Liver (tissue), 9 donors: Measurements from ENCODE around the gene BAIAP2L1. TPM values are rescaled to one million over a fixed set of nuclear protein-coding genes. Genes with fewer than 3 reads are reported as not detected.

Experiments used
- DNase-seq: peaks from one replicate; pipeline ENCODE4 v3.0.0-alpha.2; 2017; ENCODE audit warnings: low spot score
- H3K27ac ChIP-seq, 2 donors: one replicate each; pipeline ENCODE4 v1.7.0; 2013; ENCODE audit warnings: inconsistent platforms in 2 of 2, low read length in 2 of 2, control low read depth in 1 of 2, low read depth in 1 of 2, mild to moderate bottlenecking in 1 of 2
- H3K27me3 ChIP-seq, 4 donors: one replicate each; pipeline versions ENCODE4 v1.6.1 to v1.7.0; 2013; ENCODE audit warnings: low read length in 3 of 4, inconsistent platforms in 1 of 4, mild to moderate bottlenecking in 1 of 4, moderate library complexity in 1 of 4; ENCODE audit not compliant: control insufficient read depth in 4 of 4, insufficient read depth in 4 of 4
- H3K36me3 ChIP-seq, 4 donors: one replicate each; pipeline versions ENCODE4 v1.6.1 to v1.7.0; 2013; ENCODE audit warnings: low read length in 3 of 4, mild to moderate bottlenecking in 3 of 4, low read depth in 1 of 4, moderate library complexity in 1 of 4; ENCODE audit not compliant: control insufficient read depth in 4 of 4, insufficient read depth in 3 of 4
- H3K4me1 ChIP-seq, 4 donors: one replicate each; pipeline versions ENCODE4 v1.6.1 to v1.7.0; 2013; ENCODE audit warnings: low read length in 3 of 4, mild to moderate bottlenecking in 3 of 4, moderate library complexity in 1 of 4; ENCODE audit not compliant: control insufficient read depth in 4 of 4, insufficient read depth in 4 of 4
- H3K4me3 ChIP-seq, 3 donors: one replicate each; pipeline versions ENCODE4 v1.6.1 to v1.7.0; 2013; ENCODE audit warnings: low read length in 3 of 3, control low read depth in 1 of 3, low read depth in 1 of 3, mild to moderate bottlenecking in 1 of 3
- H3K9ac ChIP-seq, 2 donors: one replicate each; pipeline ENCODE4 v1.7.0; 2013; ENCODE audit warnings: low read length in 2 of 2, mild to moderate bottlenecking in 2 of 2, moderate library complexity in 2 of 2, control low read depth in 1 of 2, low read depth in 1 of 2
- H3K9me3 ChIP-seq, 4 donors: one replicate each; pipeline versions ENCODE4 v1.6.1 to v1.7.0; 2013; ENCODE audit warnings: low read length in 3 of 4; ENCODE audit not compliant: control insufficient read depth in 4 of 4
- EGR1 ChIP-seq, 2 donors: IDR thresholded peaks; 2 replicates each; pipeline ENCODE4 v1.6.1; 2016 to 2018; ENCODE audit warnings: antibody characterized with exemption in 2 of 2, low read depth in 2 of 2
- FOXA2 ChIP-seq: IDR thresholded peaks from 2 replicates; pipeline ENCODE4 v1.6.1; 2016; ENCODE audit warnings: antibody characterized with exemption
- GABPA ChIP-seq, 2 donors: IDR thresholded peaks in 1 of 2; conservative IDR thresholded peaks in 1 of 2; 2 replicates each; pipeline ENCODE4 v1.6.1; 2016; ENCODE audit warnings: antibody characterized with exemption in 2 of 2, mild to moderate bottlenecking in 1 of 2, moderate library complexity in 1 of 2
- HNF4G ChIP-seq: IDR thresholded peaks from 2 replicates; pipeline ENCODE4 v1.6.1; 2016; ENCODE audit warnings: antibody characterized with exemption
- JUND ChIP-seq, 2 donors: IDR thresholded peaks; 2 replicates each; pipeline ENCODE4 v1.6.1; 2016; ENCODE audit warnings: antibody characterized with exemption in 2 of 2
- MAX ChIP-seq: IDR thresholded peaks from 2 replicates; pipeline ENCODE4 v1.6.1; 2016; ENCODE audit warnings: antibody characterized with exemption
- NR2F2 ChIP-seq: IDR thresholded peaks from 2 replicates; pipeline ENCODE4 v1.6.1; 2016; ENCODE audit warnings: antibody characterized with exemption
- RAD21 ChIP-seq, 2 donors: IDR thresholded peaks; 2 replicates each; pipeline ENCODE4 v1.6.1; 2016; ENCODE audit warnings: antibody characterized with exemption in 2 of 2, mild to moderate bottlenecking in 2 of 2
- RXRA ChIP-seq, 2 donors: IDR thresholded peaks; 2 replicates each; pipeline ENCODE4 v1.6.1; 2017 to 2018; ENCODE audit warnings: antibody characterized with exemption in 2 of 2, mild to moderate bottlenecking in 1 of 2
- TAF1 ChIP-seq: conservative IDR thresholded peaks from 2 replicates; pipeline ENCODE4 v1.6.1; 2016; ENCODE audit warnings: antibody characterized with exemption, mild to moderate bottlenecking
- ZBTB33 ChIP-seq: IDR thresholded peaks from 2 replicates; pipeline ENCODE4 v1.6.1; 2016; ENCODE audit warnings: antibody characterized with exemption
- WGBS: extraction: QIAGEN DNeasy Blood & Tissue Kit; methylation state at CpG from one replicate; pipeline ENCODE4 v1.1.7; 2013; 5-methylcytosine and 5-hydroxymethylcytosine counted together
- polyA plus RNA-seq, 2 donors: library from polyadenylated mRNA; stranded (reverse) in 1 of 2; unstranded in 1 of 2; fragments of 200-250 nt in 1 of 2; fragments of >200 nt in 1 of 2; fragmentation: Nextera tagmentation in 1 of 2; extraction: Ambion mirVana in 1 of 2; gene quantifications; one replicate each; pipeline versions ENCODE4 v1.2.1 to v1.2.3, GENCODE V29; 2013 to 2015
- total RNA-seq, 2 donors: library from RNA; depleted of rRNA; stranded (reverse); fragments of >200 nt; gene quantifications; one replicate each; pipeline ENCODE4 v1.2.3, GENCODE V29; 2014
- TF ChIP-seq, protein P1 (sequence below): fragments of 150-350 bp; IDR thresholded peaks from 2 replicates; pipeline ENCODE4 v1.5.1; 2017; ENCODE audit warnings: improper control_type of control experiment, low read depth, low read length; ENCODE audit not compliant: missing input control
- TF ChIP-seq, protein P2 (sequence below): IDR thresholded peaks from 2 replicates; pipeline ENCODE4 v1.6.1; 2016; ENCODE audit warnings: antibody characterized with exemption, mild to moderate bottlenecking
- TF ChIP-seq, protein P3 (sequence below): IDR thresholded peaks from 2 replicates; pipeline ENCODE4 v1.6.1; 2016; ENCODE audit warnings: antibody characterized with exemption
- donor health status: healthy.
- donor health status: healthy.
- donor health status: healthy.
- donor health status: healthy.
- donor health status: healthy.

The BAIAP2L1 gene
- total and polyA plus RNA-seq, 4 donors = 5.4 to 8.9 (median 8.7) TPM

GRCh38 chr7:98266840-98267239, 134.1 kb downstream of the BAIAP2L1 start:
- no peaks in the 10 kb centered on the region for H3K9me3 ChIP-seq
- DNase-seq = no peak
- no peak overlapping the region for H3K27ac ChIP-seq
- H3K4me3 ChIP-seq = no peak overlapping the region
- no peaks in the 10 kb centered on the region for H3K4me1 ChIP-seq
- no peak overlapping the region for H3K9ac ChIP-seq
- H3K36me3 ChIP-seq = no peaks in the 10 kb centered on the region
- H3K27me3 ChIP-seq = no peaks in the 10 kb centered on the region
- TF ChIP-seq RAD21 (IDR thresholded peaks at IDR 0.05) (peak; percentile 64 to 72), MAX (no peak), RXRA (IDR thresholded peaks at IDR 0.05) (no peak)
- TF ChIP-seq, protein P1, sequence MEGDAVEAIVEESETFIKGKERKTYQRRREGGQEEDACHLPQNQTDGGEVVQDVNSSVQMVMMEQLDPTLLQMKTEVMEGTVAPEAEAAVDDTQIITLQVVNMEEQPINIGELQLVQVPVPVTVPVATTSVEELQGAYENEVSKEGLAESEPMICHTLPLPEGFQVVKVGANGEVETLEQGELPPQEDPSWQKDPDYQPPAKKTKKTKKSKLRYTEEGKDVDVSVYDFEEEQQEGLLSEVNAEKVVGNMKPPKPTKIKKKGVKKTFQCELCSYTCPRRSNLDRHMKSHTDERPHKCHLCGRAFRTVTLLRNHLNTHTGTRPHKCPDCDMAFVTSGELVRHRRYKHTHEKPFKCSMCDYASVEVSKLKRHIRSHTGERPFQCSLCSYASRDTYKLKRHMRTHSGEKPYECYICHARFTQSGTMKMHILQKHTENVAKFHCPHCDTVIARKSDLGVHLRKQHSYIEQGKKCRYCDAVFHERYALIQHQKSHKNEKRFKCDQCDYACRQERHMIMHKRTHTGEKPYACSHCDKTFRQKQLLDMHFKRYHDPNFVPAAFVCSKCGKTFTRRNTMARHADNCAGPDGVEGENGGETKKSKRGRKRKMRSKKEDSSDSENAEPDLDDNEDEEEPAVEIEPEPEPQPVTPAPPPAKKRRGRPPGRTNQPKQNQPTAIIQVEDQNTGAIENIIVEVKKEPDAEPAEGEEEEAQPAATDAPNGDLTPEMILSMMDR = peak; percentile 42
- 54% methylated on average over 2 of the region's 2 CpGs for WGBS

- DNase-seq = no peak
- peaks cover 0 to 8% (median 2%) of the 10 kb centered on the region in 4 donors for H3K36me3 ChIP-seq
- no peaks in the 10 kb centered on the region for H3K9me3 ChIP-seq
- H3K4me1 ChIP-seq = no peaks in the 10 kb centered on the region
- no peaks in the 10 kb centered on the region for H3K27me3 ChIP-seq
- WGBS = 94% methylated on average over 5 of the region's 5 CpGs
- H3K9ac ChIP-seq = no peak overlapping the region
- H3K4me3 ChIP-seq = no peak overlapping the region
- TF ChIP-seq RXRA (IDR thresholded peaks at IDR 0.05) = no peak
- TF ChIP-seq ZBTB33 = no peak
- TF ChIP-seq JUND (IDR thresholded peaks at IDR 0.05) = no peak
- TF ChIP-seq TAF1 = no peak
- TF ChIP-seq, protein P1 = no peak
- TF ChIP-seq EGR1 (IDR thresholded peaks at IDR 0.05; ENCODE audit: low read depth in 2 of 2) = no peak
- TF ChIP-seq, protein P2, sequence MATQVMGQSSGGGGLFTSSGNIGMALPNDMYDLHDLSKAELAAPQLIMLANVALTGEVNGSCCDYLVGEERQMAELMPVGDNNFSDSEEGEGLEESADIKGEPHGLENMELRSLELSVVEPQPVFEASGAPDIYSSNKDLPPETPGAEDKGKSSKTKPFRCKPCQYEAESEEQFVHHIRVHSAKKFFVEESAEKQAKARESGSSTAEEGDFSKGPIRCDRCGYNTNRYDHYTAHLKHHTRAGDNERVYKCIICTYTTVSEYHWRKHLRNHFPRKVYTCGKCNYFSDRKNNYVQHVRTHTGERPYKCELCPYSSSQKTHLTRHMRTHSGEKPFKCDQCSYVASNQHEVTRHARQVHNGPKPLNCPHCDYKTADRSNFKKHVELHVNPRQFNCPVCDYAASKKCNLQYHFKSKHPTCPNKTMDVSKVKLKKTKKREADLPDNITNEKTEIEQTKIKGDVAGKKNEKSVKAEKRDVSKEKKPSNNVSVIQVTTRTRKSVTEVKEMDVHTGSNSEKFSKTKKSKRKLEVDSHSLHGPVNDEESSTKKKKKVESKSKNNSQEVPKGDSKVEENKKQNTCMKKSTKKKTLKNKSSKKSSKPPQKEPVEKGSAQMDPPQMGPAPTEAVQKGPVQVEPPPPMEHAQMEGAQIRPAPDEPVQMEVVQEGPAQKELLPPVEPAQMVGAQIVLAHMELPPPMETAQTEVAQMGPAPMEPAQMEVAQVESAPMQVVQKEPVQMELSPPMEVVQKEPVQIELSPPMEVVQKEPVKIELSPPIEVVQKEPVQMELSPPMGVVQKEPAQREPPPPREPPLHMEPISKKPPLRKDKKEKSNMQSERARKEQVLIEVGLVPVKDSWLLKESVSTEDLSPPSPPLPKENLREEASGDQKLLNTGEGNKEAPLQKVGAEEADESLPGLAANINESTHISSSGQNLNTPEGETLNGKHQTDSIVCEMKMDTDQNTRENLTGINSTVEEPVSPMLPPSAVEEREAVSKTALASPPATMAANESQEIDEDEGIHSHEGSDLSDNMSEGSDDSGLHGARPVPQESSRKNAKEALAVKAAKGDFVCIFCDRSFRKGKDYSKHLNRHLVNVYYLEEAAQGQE = no peak
- TF ChIP-seq GABPA (IDR thresholded peaks at IDR 0.05 in 1 of 2, conservative IDR thresholded peaks at IDR 0.05 in 1 of 2) = no peak
- no peak for TF ChIP-seq NR2F2
- TF ChIP-seq FOXA2 = no peak
- TF ChIP-seq, protein P3, sequence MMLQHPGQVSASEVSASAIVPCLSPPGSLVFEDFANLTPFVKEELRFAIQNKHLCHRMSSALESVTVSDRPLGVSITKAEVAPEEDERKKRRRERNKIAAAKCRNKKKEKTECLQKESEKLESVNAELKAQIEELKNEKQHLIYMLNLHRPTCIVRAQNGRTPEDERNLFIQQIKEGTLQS = no peak
- TF ChIP-seq RAD21 (IDR thresholded peaks at IDR 0.05) = no peak
- no peak for TF ChIP-seq HNF4G
- no peak overlapping the region for H3K27ac ChIP-seq
Observed at GRCh38 chr7:98265841-98266271, 135.0 kb downstream of the BAIAP2L1 start.
